ENCODE measurements around the gene DNAJB7. TPM values are rescaled to one million over a fixed set of nuclear protein-coding genes. Genes with fewer than 3 reads are reported as not detected.
A peak's percentile ranks its signal among the peaks of the same experiment; 100 is the strongest.
"Not testable (repeated sequence)": the region's sequence is repeated elsewhere in the genome, so short reads cannot be mapped to it uniquely, and the experiment has no call there.

DNAJB7 gene
- total RNA-seq = not detected
- long read RNA-seq, partial matches to known transcripts = 0 of 3 reads
- long read RNA-seq, other reads (novel, unspliced or antisense) = 0 of 3 reads

- no peak for DNase-seq
- intact Hi-C loops (cut with DNase I) = no loop called here
- no peak for ATAC-seq (ENCODE audit: poor library complexity)
These were observed at the start of gene DNAJB7 for GRCh38 chr22:40862013-40862412. DNAJB7 (minus strand) TSS chr22:40862113; CDS start chr22:40861994, 119 bp downstream.

GRCh38 chr22:40908895-40909294 is 47.0 kb upstream of the DNAJB7 start:
- ATAC-seq (ENCODE audit: poor library complexity) = no peak
- no peak for DNase-seq
- intact Hi-C loops (cut with DNase I) = no loop called here

- ATAC-seq (ENCODE audit: poor library complexity) (no peak), DNase-seq (no peak)
- intact Hi-C loops (cut with DNase I) = no loop called here
These were observed 42.2 kb upstream of the DNAJB7 start for GRCh38 chr22:40904101-40904500.

- DNase-seq (no peak), ATAC-seq (ENCODE audit: poor library complexity) (no peak)
- intact Hi-C loops (cut with DNase I) = no loop called here
These were observed 37.0 kb upstream of the DNAJB7 start for GRCh38 chr22:40898850-40899357.

GRCh38 chr22:40894417-40894816 is 32.5 kb upstream of the DNAJB7 start:
- DNase-seq (no peak), ATAC-seq (ENCODE audit: poor library complexity) (peak; percentile 74)
- intact Hi-C loops (cut with DNase I) = no loop called here

- DNase-seq = no peak
- intact Hi-C loops (cut with DNase I) = no loop called here
- ATAC-seq (ENCODE audit: poor library complexity) = no peak
These were observed 29.0 kb upstream of the DNAJB7 start for GRCh38 chr22:40890881-40891280.

- DNase-seq (no peak), ATAC-seq (ENCODE audit: poor library complexity) (no peak)
- intact Hi-C loops (cut with DNase I) = no loop called here
These were observed 27.2 kb upstream of the DNAJB7 start for GRCh38 chr22:40889116-40889515.

GRCh38 chr22:40878922-40879321 is 17.0 kb upstream of the DNAJB7 start:
- no peak for DNase-seq
- intact Hi-C loops (cut with DNase I) = no loop called here
- no peak for ATAC-seq (ENCODE audit: poor library complexity)

GRCh38 chr22:40877488-40877887 is 15.6 kb upstream of the DNAJB7 start:
- DNase-seq (no peak), ATAC-seq (ENCODE audit: poor library complexity) (no peak)
- intact Hi-C loops (cut with DNase I) = no loop called here

- DNase-seq (no peak), ATAC-seq (ENCODE audit: poor library complexity) (no peak)
- intact Hi-C loops (cut with DNase I) = no loop called here
These were observed 15.0 kb upstream of the DNAJB7 start for GRCh38 chr22:40876907-40877306.

GRCh38 chr22:40875111-40875510 is 13.2 kb upstream of the DNAJB7 start:
- intact Hi-C loops (cut with DNase I) = no loop called here
- DNase-seq (no peak), ATAC-seq (ENCODE audit: poor library complexity) (no peak)

GRCh38 chr22:40874016-40874415 is 12.1 kb upstream of the DNAJB7 start:
- DNase-seq (no peak), ATAC-seq (ENCODE audit: poor library complexity) (no peak)
- intact Hi-C loops (cut with DNase I) = no loop called here

- ATAC-seq (ENCODE audit: poor library complexity); intact Hi-C loops (cut with DNase I): not testable (repeated sequence)
These were observed 6.5 kb upstream of the DNAJB7 start for GRCh38 chr22:40868379-40868778.

GRCh38 chr22:40867109-40867508 is 5.2 kb upstream of the DNAJB7 start:
- DNase-seq (no peak), ATAC-seq (ENCODE audit: poor library complexity) (no peak)
- intact Hi-C loops (cut with DNase I) = no loop called here

More at GRCh38 chr22:40868379-40868778, 6.5 kb upstream of the DNAJB7 start:
- not testable (repeated sequence) for DNase-seq

GRCh38 chr22:40862537-40862936 is 624 bp upstream of the DNAJB7 start:
- no peak for ATAC-seq (ENCODE audit: poor library complexity)
- no peak for DNase-seq
- intact Hi-C loops (cut with DNase I) = no loop called here

- intact Hi-C loops (cut with DNase I) = no loop called here
- DNase-seq = no peak
- ATAC-seq (ENCODE audit: poor library complexity) = no peak
These were observed 4.5 kb downstream of the DNAJB7 start for GRCh38 chr22:40857309-40857855.

- intact Hi-C loops (cut with DNase I) = no loop called here
- ATAC-seq (ENCODE audit: poor library complexity) = peak; percentile 98
- peak; percentile 98 for DNase-seq
These were observed 5.2 kb downstream of the DNAJB7 start, which contains the start of the genes ST13 and XPNPEP3 for GRCh38 chr22:40856513-40857308. ST13 (minus strand) TSS chr22:40856639; CDS start chr22:40856540, 99 bp downstream. XPNPEP3 (plus strand) TSS chr22:40857148; CDS start chr22:40857182, 34 bp downstream.

GRCh38 chr22:40855979-40856512 is 5.9 kb downstream of the DNAJB7 start:
- ATAC-seq (ENCODE audit: poor library complexity) (peak; percentile 32), DNase-seq (no peak)
- intact Hi-C loops (cut with DNase I) = no loop called here

GRCh38 chr22:40855071-40855978 is 6.6 kb downstream of the DNAJB7 start:
- intact Hi-C loops (cut with DNase I) = no loop called here
- no peak for ATAC-seq (ENCODE audit: poor library complexity)
- no peak for DNase-seq

All from Right ventricle myocardium superior (tissue), 1 donor.